PFSK-1 (cell line): Measurements from ENCODE around the gene GPN1.

Source experiments
- FOXP2 ChIP-seq: optimal IDR thresholded peaks from 2 replicates; pipeline ENCODE3; 2011; ENCODE audit warnings: borderline replicate concordance, control low read depth, inconsistent platforms; ENCODE audit not compliant: insufficient read depth; ENCODE audit errors: extremely low read length, extremely low read depth
- POLR2AphosphoS5 ChIP-seq: IDR thresholded peaks from 2 replicates; pipeline ENCODE4 v1.6.1; 2012; ENCODE audit warnings: low read depth, mild to moderate bottlenecking, control low read depth, low read length, moderate library complexity
- REST ChIP-seq, 2 experiments: IDR thresholded peaks; 2 replicates each; pipeline versions ENCODE4 v1.6.1 to v1.8.0; 2011 to 2012; ENCODE audit warnings: low read depth in 2 of 2, low read length in 2 of 2, control low read depth in 1 of 2, inconsistent platforms in 1 of 2, mild to moderate bottlenecking in 1 of 2, moderate library complexity in 1 of 2; ENCODE audit not compliant: insufficient read depth in 1 of 2
- SIN3A ChIP-seq: IDR thresholded peaks from 2 replicates; pipeline ENCODE4 v1.6.1; 2012; ENCODE audit warnings: mild to moderate bottlenecking, low read length, moderate library complexity, borderline replicate concordance; ENCODE audit not compliant: insufficient read depth
- TAF1 ChIP-seq: IDR thresholded peaks from 2 replicates; pipeline ENCODE4 v1.6.1; 2012; ENCODE audit warnings: low read length, control low read depth, borderline replicate concordance; ENCODE audit not compliant: insufficient read depth

The GPN1 gene

GRCh38 chr2:27636766-27637165 lies 7.9 kb downstream of the GPN1 start:
- no peak for TF ChIP-seq TAF1
- TF ChIP-seq SIN3A, result no peak
- no peak for TF ChIP-seq REST (IDR thresholded peaks at IDR 0.05; ENCODE audit: insufficient read depth in 1 of 2, low read depth in 2 of 2, low read length in 2 of 2)
- TF ChIP-seq FOXP2, result no peak
- TF ChIP-seq POLR2AphosphoS5, result no peak

GRCh38 chr2:27638037-27638637 lies 9.3 kb downstream of the GPN1 start:
- TF ChIP-seq TAF1 (no peak), FOXP2 (no peak), POLR2AphosphoS5 (no peak), SIN3A (no peak), REST (IDR thresholded peaks at IDR 0.05; ENCODE audit: insufficient read depth in 1 of 2, low read depth in 2 of 2, low read length in 2 of 2) (no peak)

GRCh38 chr2:27638709-27639108 lies 9.9 kb downstream of the GPN1 start:
- TF ChIP-seq POLR2AphosphoS5, result no peak
- no peak for TF ChIP-seq FOXP2
- TF ChIP-seq SIN3A, result no peak
- TF ChIP-seq TAF1, result no peak
- no peak for TF ChIP-seq REST (IDR thresholded peaks at IDR 0.05; ENCODE audit: insufficient read depth in 1 of 2, low read depth in 2 of 2, low read length in 2 of 2)

GRCh38 chr2:27640722-27641245 lies 11.9 kb downstream of the GPN1 start:
- TF ChIP-seq FOXP2, result no peak
- TF ChIP-seq SIN3A, result no peak
- no peak for TF ChIP-seq REST (IDR thresholded peaks at IDR 0.05; ENCODE audit: insufficient read depth in 1 of 2, low read depth in 2 of 2, low read length in 2 of 2)
- TF ChIP-seq POLR2AphosphoS5, result no peak
- TF ChIP-seq TAF1, result no peak

- no peak for TF ChIP-seq POLR2AphosphoS5
- no peak for TF ChIP-seq SIN3A
- no peak for TF ChIP-seq FOXP2
- no peak for TF ChIP-seq TAF1
- no peak for TF ChIP-seq REST (IDR thresholded peaks at IDR 0.05; ENCODE audit: insufficient read depth in 1 of 2, low read depth in 2 of 2, low read length in 2 of 2)
Observed at GRCh38 chr2:27645197-27645596, 16.3 kb downstream of the GPN1 start.
